SJSA1 (cell line): ENCODE data around the gene FKBP1C. TPM values are rescaled to one million over a fixed set of nuclear protein-coding genes. Genes with fewer than 3 reads are reported as not detected.
"Not testable (repeated sequence)": the region's sequence is repeated elsewhere in the genome, so short reads cannot be mapped to it uniquely, and the experiment has no call there.

Source experiments
- DNase-seq, 2 experiments: peaks; one replicate each; pipeline ENCODE4 v3.0.0-alpha.2; 2015 to 2020; ENCODE audit warnings: low spot score in 2 of 2, low read depth in 1 of 2
- H3K27ac ChIP-seq: fragments of 250-450 bp; sonication (Bioruptor Pico); 2 replicates; pipeline ENCODE4 v1.5.1; 2020; ENCODE audit warnings: mild to moderate bottlenecking, moderate library complexity
- H3K27me3 ChIP-seq: fragments of 250-450 bp; sonication (Bioruptor Pico); replicated peaks from 2 replicates; pipeline ENCODE4 v1.5.1; 2020; ENCODE audit warnings: mild to moderate bottlenecking, moderate library complexity
- H3K36me3 ChIP-seq: fragments of 250-450 bp; sonication (Bioruptor Pico); 2 replicates; pipeline ENCODE4 v1.5.1; 2020; ENCODE audit warnings: mild to moderate bottlenecking
- H3K4me1 ChIP-seq: fragments of 250-450 bp; sonication (Bioruptor Pico); replicated peaks from 2 replicates; pipeline ENCODE4 v1.6.1; 2021; ENCODE audit warnings: mild to moderate bottlenecking
- H3K4me3 ChIP-seq: fragments of 250-450 bp; sonication (Bioruptor Pico); 2 replicates; pipeline ENCODE4 v1.5.1; 2020; ENCODE audit warnings: mild to moderate bottlenecking
- H3K9me3 ChIP-seq: fragments of 250-450 bp; sonication (Bioruptor Pico); replicated peaks from 2 replicates; pipeline ENCODE4 v1.5.1; 2020; ENCODE audit warnings: mild to moderate bottlenecking
- total RNA-seq: library from RNA; depleted of rRNA; stranded (reverse); fragments of >200 nt; shearing (Covaris generic); gene quantifications from 2 replicates; pipeline ENCODE4 v1.2.3, GENCODE V29; 2014; rRNA removed

Gene FKBP1C
- 0.09 and 0.37 TPM in 2 replicates for total RNA-seq

DNA sequence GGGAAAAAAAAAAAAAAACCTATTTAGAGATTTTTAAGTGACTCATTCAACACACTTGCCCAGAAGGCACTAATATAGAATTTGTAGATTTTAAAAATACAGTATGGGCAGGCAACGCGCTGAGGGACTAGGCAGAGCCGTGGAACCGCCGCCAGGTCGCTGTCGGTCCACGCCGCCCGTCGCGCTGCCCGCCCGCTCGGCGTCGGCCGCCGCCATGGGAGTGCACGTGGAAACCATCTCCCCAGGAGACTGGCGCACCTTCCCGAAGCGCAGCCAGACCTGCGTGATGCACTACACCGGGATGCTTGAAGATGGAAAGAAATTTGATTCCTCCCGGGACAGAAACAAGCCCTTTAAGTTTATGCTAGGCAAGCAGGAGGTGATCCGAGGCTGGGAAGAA, at the start of gene FKBP1C:
Gene FKBP1C, plus strand, starts transcription at position 127 of the 400 bp plus-strand sequence.
- DNase-seq, H3K4me3 ChIP-seq, H3K36me3 ChIP-seq, H3K27ac ChIP-seq, H3K4me1 ChIP-seq, H3K9me3 ChIP-seq, H3K27me3 ChIP-seq: not testable (repeated sequence)

DNA sequence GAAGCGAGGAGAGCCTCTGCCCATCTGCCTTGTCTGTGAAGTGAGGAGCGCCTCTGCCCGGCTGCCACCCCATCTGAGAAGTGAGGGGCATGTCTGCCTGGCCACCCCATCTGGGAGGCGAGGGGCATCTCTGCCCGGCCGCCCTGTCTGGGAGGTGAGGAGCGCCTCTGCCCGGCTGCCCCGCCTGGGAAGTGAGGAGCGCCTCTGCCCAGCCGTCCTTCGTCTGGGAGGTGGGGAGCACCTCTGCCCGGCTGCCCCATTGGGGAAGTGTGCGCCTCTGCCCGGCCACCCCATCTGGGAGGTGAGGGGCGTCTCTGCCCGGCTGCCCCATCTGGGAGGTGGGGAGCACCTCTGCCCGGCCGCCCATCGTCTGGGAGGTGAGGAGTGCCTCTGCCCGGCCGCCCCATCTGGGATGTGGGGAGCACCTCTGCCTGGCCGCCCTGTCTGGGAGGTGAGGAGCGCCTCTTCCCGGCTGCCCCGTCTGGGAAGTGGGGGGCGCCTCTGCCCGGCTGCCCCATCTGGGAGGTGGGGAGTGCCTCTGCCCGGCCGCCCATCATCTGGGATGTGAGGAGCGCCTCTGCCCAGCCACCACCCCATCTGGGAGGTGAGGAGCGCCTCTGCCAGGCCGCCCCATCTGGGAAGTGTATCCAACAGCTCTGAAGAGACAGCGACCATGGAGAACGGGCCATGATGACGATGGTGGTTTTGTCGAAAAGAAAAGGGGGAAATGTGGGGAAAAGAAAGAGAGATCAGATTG, 47.0 kb upstream of the FKBP1C start:
- not testable (repeated sequence) for H3K27ac ChIP-seq, H3K27me3 ChIP-seq, H3K4me1 ChIP-seq, H3K36me3 ChIP-seq, H3K9me3 ChIP-seq, DNase-seq, H3K4me3 ChIP-seq

DNA sequence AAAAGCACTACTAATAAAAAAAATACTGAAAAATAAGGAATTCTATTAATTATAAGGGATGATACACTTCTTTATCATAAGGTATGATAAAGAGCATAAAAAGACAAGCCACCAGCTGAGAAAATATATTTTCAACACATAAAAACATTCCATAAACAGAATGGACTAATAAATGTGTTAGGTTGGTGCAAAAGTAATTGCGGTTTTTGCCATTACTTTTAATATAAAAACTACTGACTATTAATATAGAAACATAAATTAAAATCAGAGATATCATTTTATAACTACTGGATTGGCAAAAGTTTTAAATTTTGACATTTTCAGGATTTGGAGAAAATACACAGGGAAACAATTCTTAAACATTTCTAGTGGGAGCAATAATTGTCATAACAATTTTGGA, 37.1 kb upstream of the FKBP1C start:
- no peaks in the 10 kb centered on the region for H3K9me3 ChIP-seq
- H3K36me3 ChIP-seq = no peaks in the 10 kb centered on the region
- no peaks in the 10 kb centered on the region for H3K27me3 ChIP-seq
- no peak overlapping the region for H3K4me3 ChIP-seq
- H3K4me1 ChIP-seq = no peaks in the 10 kb centered on the region
- no peak overlapping the region for H3K27ac ChIP-seq
- no peak for DNase-seq

DNA sequence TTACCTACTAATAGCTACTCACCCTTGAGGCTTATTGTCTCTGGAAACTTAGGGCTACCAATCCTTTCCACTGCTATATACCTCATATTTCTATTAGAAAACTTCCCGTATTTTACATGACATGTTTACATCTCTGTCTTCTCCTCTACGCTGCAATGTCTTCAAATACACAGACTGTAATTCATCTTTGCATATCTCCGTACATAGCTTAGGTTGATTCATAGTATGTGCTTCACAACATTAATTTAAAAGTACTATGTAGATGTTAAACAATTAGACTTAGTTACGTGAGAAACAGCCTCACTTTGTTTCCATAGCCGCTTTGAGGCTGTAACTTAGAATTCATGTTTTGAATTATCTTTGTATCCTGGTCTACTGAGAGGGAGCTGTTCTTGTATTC, 35.1 kb upstream of the FKBP1C start:
- Histone ChIP-seq H3K27ac (no peak overlapping the region), H3K36me3 (no peaks in the 10 kb centered on the region), H3K27me3 (no peaks in the 10 kb centered on the region), H3K9me3 (no peaks in the 10 kb centered on the region), H3K4me1 (no peaks in the 10 kb centered on the region), H3K4me3 (no peak overlapping the region)
- no peak for DNase-seq

DNA sequence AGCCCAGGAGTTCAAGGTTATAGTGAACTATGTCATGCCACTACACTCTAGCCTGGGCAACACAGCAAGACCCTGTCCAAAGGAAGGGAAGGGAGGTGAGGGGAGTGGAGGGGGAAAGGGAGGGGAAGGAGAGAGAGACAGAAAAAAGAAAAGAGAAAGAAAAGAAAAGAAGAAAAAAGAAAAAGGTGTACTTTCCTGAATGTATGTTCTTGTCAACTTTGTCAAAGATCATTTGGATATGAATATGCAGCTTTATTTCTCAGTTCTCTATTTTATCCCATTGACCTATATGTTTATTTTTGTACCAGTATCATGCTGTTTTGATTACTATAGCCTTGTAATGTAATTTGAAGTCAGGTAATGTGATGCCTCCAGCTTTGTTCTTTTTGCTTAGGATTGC, 30.9 kb upstream of the FKBP1C start:
- Histone ChIP-seq H3K4me1 (no peaks in the 10 kb centered on the region), H3K4me3 (no peak overlapping the region), H3K9me3 (no peaks in the 10 kb centered on the region), H3K27ac (no peak overlapping the region), H3K27me3 (no peaks in the 10 kb centered on the region), H3K36me3 (no peaks in the 10 kb centered on the region)
- no peak for DNase-seq

DNA sequence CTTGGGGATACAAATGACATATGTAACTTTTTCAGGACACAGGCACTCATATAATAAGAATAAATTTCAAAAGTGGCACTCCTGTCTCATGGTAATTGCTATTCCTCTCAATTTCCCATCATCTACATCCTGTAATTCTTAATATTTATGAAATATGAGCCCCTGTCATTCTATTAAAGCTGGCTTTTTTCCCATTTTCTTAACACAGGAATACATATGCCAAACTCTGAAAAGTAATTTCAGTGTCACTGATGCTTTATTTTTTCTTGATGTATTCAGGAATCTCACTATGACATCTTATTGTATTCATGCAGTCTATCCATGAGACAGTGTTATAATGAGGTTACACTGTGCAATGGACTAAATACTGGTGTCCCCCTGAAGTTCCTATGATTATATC, 24.3 kb upstream of the FKBP1C start:
- DNase-seq = no peak
- no peaks in the 10 kb centered on the region for H3K27me3 ChIP-seq
- H3K4me1 ChIP-seq = no peaks in the 10 kb centered on the region
- no peaks in the 10 kb centered on the region for H3K36me3 ChIP-seq
- H3K9me3 ChIP-seq = no peaks in the 10 kb centered on the region
- H3K4me3 ChIP-seq = no peak overlapping the region
- no peak overlapping the region for H3K27ac ChIP-seq

DNA sequence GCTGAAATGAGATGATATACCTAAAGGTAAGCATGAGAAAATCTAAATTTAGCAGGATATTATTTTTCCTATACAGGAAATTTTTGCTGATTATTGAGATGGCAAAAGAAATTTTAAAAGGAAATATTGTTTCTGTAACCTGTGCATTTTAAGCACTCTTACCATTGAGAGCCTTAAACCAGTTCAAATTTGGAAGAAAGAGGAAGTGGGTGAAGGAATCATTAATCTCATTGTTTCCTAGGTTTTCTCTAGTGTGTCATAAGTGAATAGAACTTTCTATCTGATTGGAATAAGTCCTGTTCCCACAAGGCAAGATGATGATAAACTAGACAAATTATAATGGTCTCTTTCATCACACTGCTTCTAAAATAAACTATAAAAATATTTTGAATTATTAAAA, 22.4 kb upstream of the FKBP1C start:
- H3K27me3 ChIP-seq = no peaks in the 10 kb centered on the region
- H3K27ac ChIP-seq = no peak overlapping the region
- H3K36me3 ChIP-seq = no peaks in the 10 kb centered on the region
- no peaks in the 10 kb centered on the region for H3K9me3 ChIP-seq
- no peak overlapping the region for H3K4me3 ChIP-seq
- no peaks in the 10 kb centered on the region for H3K4me1 ChIP-seq
- no peak for DNase-seq

DNA sequence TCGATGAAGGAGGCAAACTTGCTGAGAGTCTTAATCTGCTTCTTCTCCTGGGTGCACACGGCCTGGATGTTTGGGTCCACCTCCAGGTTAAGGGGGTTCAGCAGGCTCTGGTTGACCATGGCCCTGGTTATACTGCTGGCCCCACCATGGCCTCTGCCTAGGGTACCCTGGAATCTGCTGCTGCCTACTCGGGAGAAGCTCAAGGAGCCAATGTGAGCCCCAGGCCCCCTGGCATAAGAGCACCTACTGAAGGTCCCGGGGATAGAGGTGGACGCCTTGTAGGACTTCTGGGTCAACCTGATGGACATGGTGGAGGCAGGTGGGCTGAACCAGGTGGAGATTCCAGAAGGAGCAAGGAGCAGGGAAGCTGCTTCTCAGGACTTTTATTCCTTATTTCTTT, 17.9 kb upstream of the FKBP1C start:
- no peaks in the 10 kb centered on the region for H3K27me3 ChIP-seq
- no peak overlapping the region for H3K4me3 ChIP-seq
- DNase-seq = no peak
- H3K4me1 ChIP-seq = no peaks in the 10 kb centered on the region
- no peaks in the 10 kb centered on the region for H3K36me3 ChIP-seq
- H3K9me3 ChIP-seq = no peaks in the 10 kb centered on the region
- no peak overlapping the region for H3K27ac ChIP-seq

DNA sequence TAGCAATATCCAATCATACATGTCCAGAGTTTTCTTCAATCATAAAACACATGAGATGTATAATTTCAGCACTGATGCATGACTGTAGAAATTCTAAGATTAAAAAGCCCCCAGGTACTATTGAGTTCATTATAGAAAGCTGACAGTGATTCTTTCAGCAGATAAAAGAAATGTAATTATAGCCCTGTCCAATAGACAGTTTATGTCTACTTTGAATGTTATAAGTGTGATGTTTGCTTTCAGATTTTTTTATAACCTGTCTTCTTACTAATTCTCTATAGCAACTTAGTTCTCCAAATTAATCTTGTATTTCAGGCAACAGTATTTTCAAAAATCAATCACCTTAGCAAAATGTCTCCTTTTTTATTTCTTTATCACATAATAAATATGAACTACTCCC, 13.5 kb upstream of the FKBP1C start:
- H3K4me1 ChIP-seq = no peaks in the 10 kb centered on the region
- no peak overlapping the region for H3K4me3 ChIP-seq
- DNase-seq = no peak
- H3K27ac ChIP-seq = no peak overlapping the region
- no peaks in the 10 kb centered on the region for H3K36me3 ChIP-seq
- no peaks in the 10 kb centered on the region for H3K27me3 ChIP-seq
- H3K9me3 ChIP-seq = no peaks in the 10 kb centered on the region; the same call in 1 of the 2 replicates

DNA sequence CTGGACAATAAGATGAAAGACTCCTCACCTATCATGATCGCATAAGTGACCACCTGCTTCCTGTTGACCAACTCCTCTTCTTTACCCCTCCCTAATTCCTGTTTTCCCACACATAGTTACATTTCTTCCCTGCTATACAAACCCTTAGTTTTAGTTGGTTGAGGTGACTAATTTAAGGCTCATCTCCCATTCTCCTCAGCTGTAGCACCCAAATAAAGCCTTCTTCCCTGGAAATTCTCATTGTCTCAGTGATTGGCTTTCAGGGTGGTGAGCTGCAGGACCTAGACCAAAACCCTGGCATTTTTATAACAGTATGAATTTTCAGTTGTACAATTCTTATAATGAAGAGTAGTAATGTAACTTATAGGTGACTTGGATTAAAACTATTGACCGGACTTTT, 2.1 kb downstream of the FKBP1C start:
- Histone ChIP-seq H3K4me1 (no peaks in the 10 kb centered on the region), H3K4me3 (no peak overlapping the region), H3K9me3 (no peaks in the 10 kb centered on the region; the same call in 1 of the 2 replicates), H3K36me3 (no peaks in the 10 kb centered on the region), H3K27me3 (no peaks in the 10 kb centered on the region), H3K27ac (no peak overlapping the region)
- no peak for DNase-seq

DNA sequence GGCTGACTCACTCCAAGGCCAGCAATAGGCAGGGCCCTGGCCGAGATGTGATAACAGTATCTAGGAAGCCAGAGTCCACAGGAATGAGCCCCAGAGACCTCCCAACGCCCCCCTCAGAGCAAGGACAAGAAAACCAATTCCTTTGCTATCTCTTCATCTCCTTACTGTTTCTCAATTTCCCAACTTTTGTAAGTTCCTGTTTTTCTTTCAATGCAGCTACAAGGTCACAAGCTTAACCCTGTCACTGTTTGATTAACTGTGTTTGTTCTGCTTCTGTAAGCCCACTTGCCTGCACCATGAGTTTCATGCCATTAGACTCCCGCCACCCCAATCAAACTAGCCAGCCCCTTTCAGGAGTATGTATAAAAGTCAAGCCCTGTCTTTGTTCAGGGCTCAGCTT, 3.5 kb downstream of the FKBP1C start:
- Histone ChIP-seq H3K4me1 (no peaks in the 10 kb centered on the region), H3K27ac (no peak overlapping the region), H3K36me3 (no peaks in the 10 kb centered on the region), H3K27me3 (no peaks in the 10 kb centered on the region), H3K9me3 (no peaks in the 10 kb centered on the region; the same call in 1 of the 2 replicates), H3K4me3 (no peak overlapping the region)
- DNase-seq = no peak

DNA sequence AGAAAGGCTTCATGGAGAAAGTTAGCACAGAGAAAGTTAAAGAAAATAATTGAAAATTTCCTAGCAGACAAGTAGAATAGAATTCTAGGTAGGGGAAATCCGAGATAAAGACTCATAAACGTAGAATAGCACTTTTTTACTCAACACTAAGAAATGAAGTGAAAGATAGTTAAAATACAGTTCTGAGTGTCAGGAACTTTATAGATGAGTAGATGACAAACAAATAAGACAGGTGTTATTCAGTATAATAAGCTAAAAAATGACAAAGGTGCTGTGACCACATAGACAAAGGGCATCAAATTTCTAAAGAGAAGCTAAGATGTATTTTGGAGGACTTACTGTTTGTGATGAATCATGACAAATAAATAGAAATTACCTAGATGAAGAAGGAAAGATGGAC, 12.9 kb downstream of the FKBP1C start:
- no peak overlapping the region for H3K4me3 ChIP-seq
- no peaks in the 10 kb centered on the region for H3K4me1 ChIP-seq
- no peak overlapping the region for H3K27ac ChIP-seq
- no peaks in the 10 kb centered on the region for H3K9me3 ChIP-seq
- no peaks in the 10 kb centered on the region for H3K36me3 ChIP-seq
- no peaks in the 10 kb centered on the region for H3K27me3 ChIP-seq
- no peak for DNase-seq

DNA sequence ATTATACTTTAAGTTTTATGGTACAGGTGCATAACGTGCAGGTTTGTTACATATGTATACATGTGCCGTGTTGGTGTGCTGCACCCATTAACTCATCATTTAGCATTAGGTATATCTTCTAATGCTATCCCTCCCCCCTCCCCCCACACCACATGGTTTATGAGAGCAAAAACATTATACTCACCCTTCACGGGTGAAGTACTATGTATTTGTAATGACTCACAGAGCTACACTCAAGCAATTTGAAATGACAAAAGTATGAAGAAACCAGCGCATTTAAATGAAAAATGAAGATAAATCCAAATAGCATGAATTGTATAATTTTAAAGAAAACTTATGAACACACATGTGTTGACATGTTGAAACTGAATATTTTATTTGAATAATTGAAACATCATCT, 14.7 kb downstream of the FKBP1C start:
- H3K27me3 ChIP-seq, H3K36me3 ChIP-seq, DNase-seq, H3K27ac ChIP-seq, H3K9me3 ChIP-seq, H3K4me3 ChIP-seq, H3K4me1 ChIP-seq: not testable (repeated sequence)

DNA sequence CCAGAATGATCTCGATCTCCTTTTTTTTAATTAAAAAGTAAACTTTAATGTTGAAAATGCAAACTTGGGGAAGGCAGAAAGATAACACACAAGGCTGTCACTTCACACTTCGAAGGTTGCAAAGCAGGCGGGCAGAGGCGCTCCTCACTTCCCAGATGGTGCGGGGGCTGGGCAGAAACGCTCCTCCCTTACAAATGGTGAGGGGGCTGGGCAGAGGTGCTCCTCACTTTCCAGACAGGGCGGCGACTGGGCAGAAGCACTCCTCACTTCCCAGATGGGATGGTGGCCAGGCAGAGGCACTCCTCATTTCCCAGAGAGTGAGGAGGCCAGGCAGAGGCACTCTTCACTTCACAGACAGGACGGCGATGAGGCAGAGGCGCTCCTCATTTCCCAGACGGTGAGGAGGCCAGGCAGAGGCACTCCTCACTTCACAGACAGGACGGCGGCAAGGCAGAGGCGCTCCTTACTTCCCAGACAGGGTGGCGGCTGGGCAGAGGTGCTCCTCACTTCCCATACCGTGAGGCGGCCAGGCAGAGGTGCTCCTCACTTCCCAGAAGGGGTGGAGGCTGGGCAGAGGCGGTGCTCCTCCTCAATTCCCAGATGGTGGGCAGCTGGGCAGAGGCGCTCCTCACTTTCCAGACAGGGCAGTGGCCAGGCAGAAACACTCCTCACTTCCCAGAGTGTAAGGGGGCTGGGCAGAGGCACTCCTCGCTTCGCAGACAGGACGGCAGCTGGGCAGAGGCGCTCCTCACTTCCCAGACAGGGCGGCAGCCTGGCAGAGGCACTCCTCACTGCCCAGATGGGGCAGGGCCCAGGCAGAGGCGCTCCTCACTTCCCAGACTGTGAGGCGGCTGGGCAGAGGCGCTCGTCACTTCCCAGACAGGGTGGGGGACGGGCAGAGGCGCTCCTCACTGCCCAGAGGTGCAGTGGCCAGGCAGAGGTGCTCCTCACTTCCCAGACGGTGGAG, 16.9 kb downstream of the FKBP1C start:
- not testable (repeated sequence) for H3K4me3 ChIP-seq, DNase-seq, H3K9me3 ChIP-seq, H3K4me1 ChIP-seq, H3K27me3 ChIP-seq, H3K36me3 ChIP-seq, H3K27ac ChIP-seq
